PC-3 (cell line): ENCODE measurements around the gene SLC25A51. TPM values are rescaled to one million over a fixed set of nuclear protein-coding genes. Genes with fewer than 3 reads are reported as not detected.

ENCODE experiments used
- ATAC-seq: fragments of 200-7000 bp; cut with Tn5 transposase; 2 replicates; pipeline ENCODE4 v1.9.1; 2020; ENCODE audit warnings: mild to moderate bottlenecking, moderate library complexity
- BruUV-seq: library from RNA; stranded (reverse); fragments of 400-500 nt; replicated peaks from 2 replicates; lab custom pipeline; 2021; lab: Mats Ljungman, UMichigan
- CTCF ChIA-PET: fragments of 300-600 bp; sonication (Branson Sonifier 250); formaldehyde crosslinking; loops from one replicate; lab custom pipeline; 2022; ENCODE audit warnings: antibody characterized with exemption; lab: Charles Lee
- POLR2A ChIA-PET: fragments of 300-600 bp; sonication (Branson Sonifier 250); formaldehyde crosslinking; loops from one replicate; lab custom pipeline; 2022; ENCODE audit warnings: antibody characterized with exemption; ENCODE audit not compliant: unreplicated experiment; lab: Charles Lee
- DNase-seq: peaks from one replicate; pipeline ENCODE4 v3.0.0-alpha.2; 2015
- H2AFZ ChIP-seq: fragments of 300-600 bp; sonication (generic); 2 replicates; pipeline ENCODE4 v1.6.0; 2016; ENCODE audit warnings: antibody characterized with exemption, low read length
- H3F3A ChIP-seq: fragments of 300-600 bp; sonication (generic); one replicate; pipeline ENCODE4 v1.6.0; 2017; ENCODE audit warnings: antibody characterized with exemption, low read length, control low read depth, mild to moderate bottlenecking; ENCODE audit not compliant: unreplicated experiment
- H3K27ac ChIP-seq: fragments of 300-600 bp; sonication (generic); 2 replicates; pipeline ENCODE4 v1.5.1; 2016; ENCODE audit warnings: mild to moderate bottlenecking, low read length
- H3K27me3 ChIP-seq: fragments of 300-600 bp; sonication (generic); 2 replicates; pipeline ENCODE4 v1.6.1; 2016; ENCODE audit warnings: low read length, mixed read lengths
- H3K36me3 ChIP-seq: fragments of 300-600 bp; sonication (generic); 2 replicates; pipeline ENCODE4 v1.6.1; 2016; ENCODE audit warnings: low read depth, mixed run types, low read length, mixed read lengths
- H3K4me1 ChIP-seq: fragments of 300-600 bp; sonication (generic); 2 replicates; pipeline ENCODE4 v1.5.1; 2016; ENCODE audit warnings: low read length; ENCODE audit not compliant: insufficient read depth
- H3K4me2 ChIP-seq: fragments of 300-600 bp; sonication (generic); 2 replicates; pipeline ENCODE4 v1.6.0; 2016; ENCODE audit warnings: low read length
- H3K4me3 ChIP-seq: fragments of 300-600 bp; sonication (generic); 2 replicates; pipeline ENCODE4 v1.5.1; 2016; ENCODE audit warnings: mild to moderate bottlenecking, low read length, mixed read lengths
- H3K79me2 ChIP-seq: fragments of 300-600 bp; sonication (generic); 2 replicates; pipeline ENCODE4 v1.6.1; 2017; ENCODE audit warnings: low read length, mixed read lengths
- H3K9ac ChIP-seq: fragments of 300-600 bp; sonication (generic); 2 replicates; pipeline ENCODE4 v1.6.0; 2016; ENCODE audit warnings: mild to moderate bottlenecking, low read length
- H3K9me2 ChIP-seq: fragments of 300-600 bp; sonication (generic); replicated peaks from 2 replicates; pipeline ENCODE4 v1.6.1; 2016; ENCODE audit warnings: mixed run types, low read length, mixed read lengths
- H3K9me3 ChIP-seq: fragments of 300-600 bp; sonication (generic); 2 replicates; pipeline ENCODE4 v1.6.1; 2016; ENCODE audit warnings: low read length, mixed read lengths
- H4K20me1 ChIP-seq: fragments of 300-600 bp; sonication (generic); 2 replicates; pipeline ENCODE4 v1.6.1; 2016; ENCODE audit warnings: low read length, mixed read lengths
- EZH2 ChIP-seq: fragments of 300-600 bp; sonication (generic); IDR thresholded peaks from one replicate; pipeline ENCODE4 v1.6.1; 2017; ENCODE audit warnings: antibody characterized with exemption, mild to moderate bottlenecking, low read length; ENCODE audit not compliant: unreplicated experiment
- EZH2phosphoT487 ChIP-seq: fragments of 300-600 bp; sonication (generic); IDR thresholded peaks from 2 replicates; pipeline ENCODE4 v1.6.1; 2018; ENCODE audit warnings: mild to moderate bottlenecking, antibody characterized with exemption, low read length, borderline replicate concordance
- intact Hi-C: fragments of 100-400 bp; cut with micrococcal nuclease; formaldehyde crosslinking; loops from 2 replicates; pipeline ENCODE4 v1.9.0; 2023
- total RNA-seq: library from RNA; depleted of rRNA; stranded (reverse); fragments of >200 nt; gene quantifications from 2 replicates; pipeline ENCODE4 v1.2.3, GENCODE V29; 2014; rRNA removed
- TF ChIP-seq, protein P1 (sequence below): fragments of 300-600 bp; sonication (generic); conservative IDR thresholded peaks from 2 replicates; pipeline ENCODE4 v1.5.1; 2017; ENCODE audit warnings: antibody characterized with exemption, low read depth, mild to moderate bottlenecking, low read length

SLC25A51 gene
- total RNA-seq, 1 experiment from 2014 or later = 24.1 TPM

DNA sequence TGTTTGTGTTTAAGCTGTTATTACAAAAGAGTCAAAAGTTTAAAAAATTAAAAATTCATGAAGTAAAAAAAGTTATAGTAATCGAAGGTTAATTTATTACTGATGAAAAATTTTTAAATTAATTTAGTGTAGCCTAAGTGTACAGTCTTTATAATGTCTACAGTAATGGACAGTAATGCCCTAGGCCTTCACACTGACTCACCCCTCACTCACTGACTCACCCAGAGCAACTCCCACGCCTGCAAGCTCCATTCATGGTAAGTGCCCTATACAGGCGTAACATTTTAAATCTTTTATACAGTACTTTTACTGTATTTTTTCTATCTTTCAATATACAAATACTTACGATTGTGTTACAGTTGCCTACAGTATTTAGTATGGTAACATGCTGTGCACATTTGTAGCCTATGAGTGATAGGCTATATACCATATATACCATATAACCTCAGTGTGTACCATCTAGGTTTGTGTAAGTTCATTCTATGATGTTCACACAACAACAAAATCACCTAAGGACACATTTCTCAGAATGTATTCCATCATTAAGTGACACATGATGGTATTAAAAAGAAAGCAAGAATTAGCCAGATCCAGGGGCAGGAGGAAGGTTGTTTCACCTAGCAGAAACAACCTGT lies 63.2 kb downstream of the SLC25A51 start:
- DNase-seq (peak; percentile 71), ATAC-seq (peak; percentile 91)
- BruUV-seq = no TSS peak
- H3F3A ChIP-seq = no peaks in the 10 kb centered on the region
- peaks cover 5% of the 10 kb centered on the region; the same call in 1 of the 2 replicates for H3K79me2 ChIP-seq
- no peaks in the 10 kb centered on the region for H3K9me3 ChIP-seq
- peaks cover 20% of the 10 kb centered on the region for H3K4me1 ChIP-seq
- ChIA-PET POLR2A (interaction anchor here (0.5 kb wide), 1 partner anchor 21 kb away, joined by 5 read pairs; no protein-coding TSS in a partner anchor), CTCF (no interaction called here)
- H3K9ac ChIP-seq = no peak overlapping the region
- no peak overlapping the region for H2AFZ ChIP-seq
- no peaks in the 10 kb centered on the region for H4K20me1 ChIP-seq
- H3K9me2 ChIP-seq = no peaks in the 10 kb centered on the region
- TF ChIP-seq, protein P1, sequence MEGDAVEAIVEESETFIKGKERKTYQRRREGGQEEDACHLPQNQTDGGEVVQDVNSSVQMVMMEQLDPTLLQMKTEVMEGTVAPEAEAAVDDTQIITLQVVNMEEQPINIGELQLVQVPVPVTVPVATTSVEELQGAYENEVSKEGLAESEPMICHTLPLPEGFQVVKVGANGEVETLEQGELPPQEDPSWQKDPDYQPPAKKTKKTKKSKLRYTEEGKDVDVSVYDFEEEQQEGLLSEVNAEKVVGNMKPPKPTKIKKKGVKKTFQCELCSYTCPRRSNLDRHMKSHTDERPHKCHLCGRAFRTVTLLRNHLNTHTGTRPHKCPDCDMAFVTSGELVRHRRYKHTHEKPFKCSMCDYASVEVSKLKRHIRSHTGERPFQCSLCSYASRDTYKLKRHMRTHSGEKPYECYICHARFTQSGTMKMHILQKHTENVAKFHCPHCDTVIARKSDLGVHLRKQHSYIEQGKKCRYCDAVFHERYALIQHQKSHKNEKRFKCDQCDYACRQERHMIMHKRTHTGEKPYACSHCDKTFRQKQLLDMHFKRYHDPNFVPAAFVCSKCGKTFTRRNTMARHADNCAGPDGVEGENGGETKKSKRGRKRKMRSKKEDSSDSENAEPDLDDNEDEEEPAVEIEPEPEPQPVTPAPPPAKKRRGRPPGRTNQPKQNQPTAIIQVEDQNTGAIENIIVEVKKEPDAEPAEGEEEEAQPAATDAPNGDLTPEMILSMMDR = no peak
- TF ChIP-seq EZH2 (no peak), EZH2phosphoT487 (no peak)
- H3K4me3 ChIP-seq = no peak overlapping the region
- H3K4me2 ChIP-seq = peak overlapping the region; percentile 48
- peak overlapping the region; percentile 52 for H3K27ac ChIP-seq
- intact Hi-C loops = loop anchor here (5.0 kb wide), 1 partner anchor 63 kb away; no protein-coding TSS in a partner anchor
- peaks cover 4% of the 10 kb centered on the region; the same call in 1 of the 2 replicates for H3K36me3 ChIP-seq
- H3K27me3 ChIP-seq = no peaks in the 10 kb centered on the region

DNA sequence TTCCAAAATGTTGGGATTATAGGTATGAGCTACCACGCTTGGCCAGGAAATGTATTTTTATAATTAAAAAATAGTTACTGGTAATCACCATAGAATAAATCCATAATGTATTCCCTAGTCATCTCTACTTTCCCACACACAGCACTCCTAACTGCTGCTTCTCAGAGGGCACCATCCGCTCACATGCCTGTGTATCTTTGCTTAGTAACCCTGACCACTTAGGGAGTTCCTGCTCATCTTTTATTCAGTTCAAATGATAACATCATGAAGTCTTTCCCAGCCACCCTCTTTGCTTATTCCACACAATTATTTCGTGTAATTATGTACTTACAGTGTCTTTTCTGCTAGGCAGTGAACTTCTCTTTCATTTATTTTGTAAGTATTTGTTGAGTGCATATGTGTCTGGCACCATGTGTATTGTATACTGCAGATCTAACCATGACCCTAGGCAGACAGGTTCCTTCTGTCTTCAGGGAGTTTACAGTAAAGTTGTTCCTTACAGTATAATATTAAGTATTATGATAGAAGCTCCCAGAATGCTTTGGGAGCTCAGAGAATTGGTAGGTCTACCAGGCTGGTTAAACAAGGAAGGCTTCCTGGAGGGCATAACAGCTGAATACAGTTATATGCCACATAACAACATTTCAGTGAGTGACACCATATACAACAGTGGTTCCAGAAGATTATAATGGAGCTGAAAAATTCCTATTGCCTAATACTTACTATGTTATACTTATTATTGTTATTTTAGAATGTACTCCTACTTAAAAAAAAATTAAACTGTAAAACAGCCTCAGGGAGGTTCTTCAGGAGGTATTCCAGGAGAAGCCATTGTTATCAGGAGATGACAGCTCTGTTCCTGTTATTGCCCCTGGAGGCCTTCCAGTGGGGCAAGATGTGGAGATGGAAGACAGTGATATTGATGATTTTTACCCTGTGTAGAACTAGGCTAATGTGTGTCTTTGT lies 64.1 kb downstream of the SLC25A51 start:
- no peaks in the 10 kb centered on the region for H4K20me1 ChIP-seq
- no peak overlapping the region for H3K4me2 ChIP-seq
- BruUV-seq = no TSS peak
- H3K9ac ChIP-seq = no peak overlapping the region
- ChIA-PET CTCF (interaction anchor here (0.6 kb wide), 1 partner anchor 42 kb away, joined by 5 read pairs; no protein-coding TSS in a partner anchor), POLR2A (interaction anchor here (0.5 to 0.7 kb wide), 2 partner anchors 21 to 130 kb away, joined by 3 to 5 read pairs; no protein-coding TSS in a partner anchor)
- peaks cover 20% of the 10 kb centered on the region for H3K4me1 ChIP-seq
- H3K79me2 ChIP-seq = peaks cover 5% of the 10 kb centered on the region; the same call in 1 of the 2 replicates
- TF ChIP-seq EZH2 (no peak), EZH2phosphoT487 (no peak)
- TF ChIP-seq, protein P1 = no peak
- no peak overlapping the region for H3K4me3 ChIP-seq
- H2AFZ ChIP-seq = no peak overlapping the region
- DNase-seq = peak; percentile 31
- H3K9me2 ChIP-seq = no peaks in the 10 kb centered on the region
- H3K36me3 ChIP-seq = peaks cover 4% of the 10 kb centered on the region; the same call in 1 of the 2 replicates
- intact Hi-C loops = loop anchor here (5.0 kb wide), 1 partner anchor 62 kb away; no protein-coding TSS in a partner anchor
- peak; percentile 22; the same call in 1 of the 2 replicates for ATAC-seq
- H3F3A ChIP-seq = no peaks in the 10 kb centered on the region
- no peak overlapping the region for H3K27ac ChIP-seq
- no peaks in the 10 kb centered on the region for H3K27me3 ChIP-seq
- no peaks in the 10 kb centered on the region for H3K9me3 ChIP-seq

Other genes with a start within 250 kb of the SLC25A51 start
- gene TRMT10B, start 150.3 kb downstream of the SLC25A51 start, total RNA-seq = 1.1 and 3.4 TPM in 2 replicates
- gene EXOSC3, start 119.1 kb downstream of the SLC25A51 start, total RNA-seq = 98.3 and 125 TPM in 2 replicates
- 10.5 and 11.8 TPM in 2 replicates for gene DCAF10, start 103.3 kb downstream of the SLC25A51 start, total RNA-seq
- 56.4 and 77.1 TPM in 2 replicates for gene SHB, start 165.1 kb upstream of the SLC25A51 start, total RNA-seq